ENCODE measurements around the gene HABP2. TPM values are rescaled to one million over a fixed set of nuclear protein-coding genes. Genes with fewer than 3 reads are reported as not detected.
A peak's percentile ranks its signal among the peaks of the same experiment; 100 is the strongest.

The HABP2 gene
- total RNA-seq, 1 experiment from 2014 or later, result not detected

GRCh38 chr10:113538151-113538550 lies 14.7 kb upstream of the HABP2 start:
- Histone ChIP-seq H3K9me2 (replicated peaks; ENCODE audit: low read length) (no peaks in the 10 kb centered on the region), H3F3A (ENCODE audit: low read length, unreplicated experiment) (no peaks in the 10 kb centered on the region), H3K9ac (ENCODE audit: low read length) (no peak overlapping the region), H3K27ac (ENCODE audit: low read length) (no peak overlapping the region), H3K36me3 (ENCODE audit: low read depth, low read length) (no peaks in the 10 kb centered on the region), H3K79me2 (ENCODE audit: low read length) (no peaks in the 10 kb centered on the region), H3K9me3 (ENCODE audit: low read length) (no peaks in the 10 kb centered on the region), H3K4me3 (ENCODE audit: low read length) (no peak overlapping the region), H3K27me3 (ENCODE audit: low read length) (no peaks in the 10 kb centered on the region), H3K4me1 (ENCODE audit: insufficient read depth, low read length) (peaks cover 14% of the 10 kb centered on the region), H3K4me2 (ENCODE audit: low read length) (no peak overlapping the region), H4K20me1 (ENCODE audit: low read length) (no peaks in the 10 kb centered on the region), H2AFZ (ENCODE audit: low read length) (no peak overlapping the region)
- TF ChIP-seq CTCF (conservative IDR thresholded peaks at IDR 0.05; ENCODE audit: low read depth, low read length), result no peak
- TF ChIP-seq EZH2 (IDR thresholded peaks at IDR 0.05; ENCODE audit: low read length, unreplicated experiment), result no peak
- TF ChIP-seq EZH2phosphoT487 (IDR thresholded peaks at IDR 0.05; ENCODE audit: borderline replicate concordance, low read length), result no peak
- no TSS peak for BruUV-seq (replicated peaks)
- intact Hi-C loops (cut with micrococcal nuclease), result no loop called here
- DNase-seq (no peak), ATAC-seq (no peak)
- ChIA-PET POLR2A (ENCODE audit: unreplicated experiment) (no interaction called here), CTCF (no interaction called here)

GRCh38 chr10:113539789-113540188 lies 13.1 kb upstream of the HABP2 start:
- POLR2A ChIA-PET (ENCODE audit: unreplicated experiment), result no interaction called here

More at GRCh38 chr10:113539789-113540188, 13.1 kb upstream of the HABP2 start:
- H4K20me1 ChIP-seq (ENCODE audit: low read length), result no peaks in the 10 kb centered on the region
- no peaks in the 10 kb centered on the region for H3K79me2 ChIP-seq (ENCODE audit: low read length)
- no peaks in the 10 kb centered on the region for H3K36me3 ChIP-seq (ENCODE audit: low read depth, low read length)
- no peak overlapping the region for H2AFZ ChIP-seq (ENCODE audit: low read length)
- intact Hi-C loops (cut with micrococcal nuclease), result no loop called here
- TF ChIP-seq EZH2 (IDR thresholded peaks at IDR 0.05; ENCODE audit: low read length, unreplicated experiment) (no peak), CTCF (conservative IDR thresholded peaks at IDR 0.05; ENCODE audit: low read depth, low read length) (no peak), EZH2phosphoT487 (IDR thresholded peaks at IDR 0.05; ENCODE audit: borderline replicate concordance, low read length) (no peak)
- no peak overlapping the region for H3K27ac ChIP-seq (ENCODE audit: low read length)
- no peak overlapping the region; the same call in 1 of the 2 replicates for H3K4me2 ChIP-seq (ENCODE audit: low read length)
- ATAC-seq (peak; percentile 84), DNase-seq (peak; percentile 67)
- no peaks in the 10 kb centered on the region for H3K27me3 ChIP-seq (ENCODE audit: low read length)
- CTCF ChIA-PET, result no interaction called here
- no peaks in the 10 kb centered on the region for H3K9me2 ChIP-seq (replicated peaks; ENCODE audit: low read length)
- no peaks in the 10 kb centered on the region for H3K9me3 ChIP-seq (ENCODE audit: low read length)
- H3K4me3 ChIP-seq (ENCODE audit: low read length), result no peak overlapping the region
- H3F3A ChIP-seq (ENCODE audit: low read length, unreplicated experiment), result no peaks in the 10 kb centered on the region
- no peak overlapping the region for H3K9ac ChIP-seq (ENCODE audit: low read length)
- BruUV-seq (replicated peaks), result no TSS peak
- H3K4me1 ChIP-seq (ENCODE audit: insufficient read depth, low read length), result peaks cover 14% of the 10 kb centered on the region

All from PC-3 (cell line).